MM.1S (cell line): ENCODE data around the gene APC2.

Experiments
- EZH2 ChIP-seq: fragments of 300-600 bp; sonication (generic); optimal IDR thresholded peaks from 2 replicates; pipeline ENCODE3; 2017; ENCODE audit warnings: low read depth, mild to moderate bottlenecking, antibody characterized with exemption, low read length, mixed read lengths
- EZH2phosphoT487 ChIP-seq: fragments of 300-600 bp; sonication (generic); IDR thresholded peaks from 2 replicates; pipeline ENCODE4 v1.6.1; 2018; ENCODE audit warnings: antibody characterized with exemption, low read length
- TF ChIP-seq, protein P1 (sequence below): fragments of 300-600 bp; sonication (generic); IDR thresholded peaks from 2 replicates; pipeline ENCODE4 v1.5.1; 2016; ENCODE audit warnings: antibody characterized with exemption, low read length, mixed read lengths

DNA sequence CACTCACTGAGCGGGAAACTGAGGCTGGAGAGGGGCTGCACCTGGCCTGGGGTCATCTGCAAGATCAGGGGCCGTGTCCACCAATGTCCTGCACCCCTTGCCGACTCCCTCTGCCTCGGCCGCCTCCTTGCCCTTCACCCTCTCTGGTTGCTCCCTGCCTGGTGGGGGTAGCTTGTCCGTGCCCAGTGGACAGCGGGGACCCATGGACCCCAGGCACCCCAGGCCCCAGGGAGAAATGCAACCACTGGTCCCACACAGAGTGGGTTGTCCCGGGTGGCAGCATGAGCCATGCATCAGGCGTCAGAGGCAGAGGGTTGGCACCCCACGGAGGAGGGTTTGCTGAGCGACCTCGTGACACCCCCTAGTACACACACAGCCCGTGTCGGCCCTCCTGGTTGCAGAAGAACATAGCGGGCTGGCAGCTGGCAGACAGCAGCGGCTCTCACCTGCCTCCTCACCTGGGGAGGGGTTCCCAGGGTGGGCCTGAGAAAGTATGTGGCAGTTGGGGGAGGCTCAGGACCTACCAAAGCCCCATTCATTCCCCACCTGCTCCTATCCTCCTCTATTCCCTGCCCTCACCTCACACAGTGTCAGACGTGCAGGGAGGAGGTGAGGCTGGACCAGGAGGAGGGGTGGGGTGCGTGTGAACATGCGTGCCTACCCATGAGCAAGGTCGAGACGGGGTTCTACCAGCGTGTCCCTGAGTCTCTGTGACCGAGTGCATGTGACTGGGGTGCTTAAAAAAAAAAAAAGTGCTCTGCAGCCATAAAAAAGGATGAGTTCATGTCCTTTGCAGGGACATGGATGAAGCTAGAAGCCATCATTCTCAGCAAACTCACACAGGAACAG, 54.2 kb downstream of the APC2 start:
- TF ChIP-seq, protein P1, sequence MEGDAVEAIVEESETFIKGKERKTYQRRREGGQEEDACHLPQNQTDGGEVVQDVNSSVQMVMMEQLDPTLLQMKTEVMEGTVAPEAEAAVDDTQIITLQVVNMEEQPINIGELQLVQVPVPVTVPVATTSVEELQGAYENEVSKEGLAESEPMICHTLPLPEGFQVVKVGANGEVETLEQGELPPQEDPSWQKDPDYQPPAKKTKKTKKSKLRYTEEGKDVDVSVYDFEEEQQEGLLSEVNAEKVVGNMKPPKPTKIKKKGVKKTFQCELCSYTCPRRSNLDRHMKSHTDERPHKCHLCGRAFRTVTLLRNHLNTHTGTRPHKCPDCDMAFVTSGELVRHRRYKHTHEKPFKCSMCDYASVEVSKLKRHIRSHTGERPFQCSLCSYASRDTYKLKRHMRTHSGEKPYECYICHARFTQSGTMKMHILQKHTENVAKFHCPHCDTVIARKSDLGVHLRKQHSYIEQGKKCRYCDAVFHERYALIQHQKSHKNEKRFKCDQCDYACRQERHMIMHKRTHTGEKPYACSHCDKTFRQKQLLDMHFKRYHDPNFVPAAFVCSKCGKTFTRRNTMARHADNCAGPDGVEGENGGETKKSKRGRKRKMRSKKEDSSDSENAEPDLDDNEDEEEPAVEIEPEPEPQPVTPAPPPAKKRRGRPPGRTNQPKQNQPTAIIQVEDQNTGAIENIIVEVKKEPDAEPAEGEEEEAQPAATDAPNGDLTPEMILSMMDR = no peak
- no peak for TF ChIP-seq EZH2phosphoT487
- TF ChIP-seq EZH2 = no peak
